SK-N-MC (cell line): ENCODE results near the gene MRAS.

Source experiments
- DNase-seq: peaks from one replicate; pipeline ENCODE4 v3.0.0-alpha.2; 2011; ENCODE audit warnings: low read depth, low spot score
- H3K27ac ChIP-seq: fragments of 200-600 bp; sonication (generic); 2 replicates; pipeline ENCODE4 v1.5.1; 2016; ENCODE audit warnings: mixed run types
- H3K36me3 ChIP-seq: fragments of 200-600 bp; sonication (generic); 2 replicates; pipeline ENCODE4 v1.6.1; 2017; ENCODE audit warnings: antibody characterized with exemption, low read length, mixed read lengths; ENCODE audit not compliant: insufficient read depth
- H3K4me3 ChIP-seq: fragments of 200-600 bp; sonication (generic); 2 replicates; pipeline ENCODE4 v1.5.1; 2016
- H3K9ac ChIP-seq: fragments of 200-600 bp; sonication (generic); 2 replicates; pipeline ENCODE4 v1.8.0; 2017; ENCODE audit warnings: mixed run types, mixed read lengths; ENCODE audit not compliant: insufficient read length
- H3K9me3 ChIP-seq: fragments of 200-600 bp; sonication (generic); 2 replicates; pipeline ENCODE4 v1.6.1; 2017; ENCODE audit warnings: low read depth, mild to moderate bottlenecking, antibody characterized with exemption, low read length, moderate library complexity, mixed read lengths
- EZH2 ChIP-seq: fragments of 200-600 bp; sonication (generic); IDR thresholded peaks from one replicate; pipeline ENCODE4 v1.6.1; 2017; ENCODE audit warnings: antibody characterized with exemption
- FOXP2 ChIP-seq: optimal IDR thresholded peaks from 2 replicates; pipeline ENCODE3; 2011; ENCODE audit warnings: mild to moderate bottlenecking, moderate library complexity; ENCODE audit not compliant: insufficient read depth; ENCODE audit errors: extremely low read length, control extremely low read depth
- POLR2AphosphoS5 ChIP-seq: IDR thresholded peaks from 2 replicates; pipeline ENCODE4 v1.6.1; 2012; ENCODE audit warnings: mild to moderate bottlenecking, low read depth, low read length, borderline replicate concordance

MRAS gene

GRCh38 chr3:138383715-138384465 is 35.5 kb downstream of the MRAS start:
- Histone ChIP-seq H3K9me3 (no peaks in the 10 kb centered on the region), H3K27ac (no peak overlapping the region), H3K36me3 (no peaks in the 10 kb centered on the region), H3K4me3 (no peak overlapping the region), H3K9ac (no peak overlapping the region)
- no peak for DNase-seq
- TF ChIP-seq FOXP2 (no peak), EZH2 (no peak), POLR2AphosphoS5 (no peak)

DNA sequence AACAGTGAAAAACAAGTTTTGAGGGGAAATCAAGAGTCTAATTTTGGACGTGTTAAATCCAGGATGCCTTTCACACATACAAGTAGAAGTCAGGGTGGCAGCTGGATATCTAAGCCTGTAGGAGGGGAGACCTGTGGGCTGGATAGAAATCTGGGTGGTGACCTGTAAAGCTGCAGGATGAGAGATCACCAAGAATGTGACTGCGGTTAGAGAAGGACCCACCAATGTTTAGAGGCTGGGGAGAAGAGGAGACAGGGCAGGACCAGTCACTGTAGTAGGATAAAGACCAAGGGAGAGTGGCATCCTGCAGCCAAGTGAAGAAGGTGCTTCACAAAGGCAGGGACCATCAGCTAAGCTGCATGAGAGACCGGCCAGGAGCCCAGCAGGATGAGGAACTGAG is 36.2 kb downstream of the MRAS start:
- H3K36me3 ChIP-seq, result no peaks in the 10 kb centered on the region
- H3K9me3 ChIP-seq, result no peaks in the 10 kb centered on the region
- H3K4me3 ChIP-seq, result no peak overlapping the region
- no peak for DNase-seq
- H3K27ac ChIP-seq, result no peak overlapping the region
- no peak overlapping the region for H3K9ac ChIP-seq
- TF ChIP-seq EZH2, result no peak
- no peak for TF ChIP-seq FOXP2
- no peak for TF ChIP-seq POLR2AphosphoS5

DNA sequence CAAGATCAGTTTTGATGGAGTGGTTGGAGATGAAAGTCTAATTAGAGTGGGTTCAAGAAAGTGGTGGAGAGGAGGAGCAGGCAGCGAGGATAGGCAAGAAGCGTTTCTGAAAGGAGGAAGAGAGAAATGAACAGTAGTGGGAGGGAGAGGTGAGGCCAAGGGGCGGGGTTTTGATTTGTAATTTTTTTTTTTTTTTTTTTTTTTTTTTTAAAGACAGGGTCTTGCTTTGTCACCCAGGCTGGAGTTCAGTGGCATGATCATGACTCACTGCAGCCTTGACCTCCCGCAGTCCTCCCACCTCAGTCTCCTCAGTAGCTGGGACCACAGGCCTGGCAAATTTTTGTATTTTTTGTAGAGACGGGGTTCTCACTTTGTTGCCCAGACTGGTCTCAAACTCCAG is 36.6 kb downstream of the MRAS start:
- no peak overlapping the region for H3K9ac ChIP-seq
- no peak overlapping the region for H3K27ac ChIP-seq
- DNase-seq, result no peak
- no peaks in the 10 kb centered on the region for H3K9me3 ChIP-seq
- TF ChIP-seq POLR2AphosphoS5, result no peak
- no peak overlapping the region for H3K4me3 ChIP-seq
- no peaks in the 10 kb centered on the region for H3K36me3 ChIP-seq

DNA sequence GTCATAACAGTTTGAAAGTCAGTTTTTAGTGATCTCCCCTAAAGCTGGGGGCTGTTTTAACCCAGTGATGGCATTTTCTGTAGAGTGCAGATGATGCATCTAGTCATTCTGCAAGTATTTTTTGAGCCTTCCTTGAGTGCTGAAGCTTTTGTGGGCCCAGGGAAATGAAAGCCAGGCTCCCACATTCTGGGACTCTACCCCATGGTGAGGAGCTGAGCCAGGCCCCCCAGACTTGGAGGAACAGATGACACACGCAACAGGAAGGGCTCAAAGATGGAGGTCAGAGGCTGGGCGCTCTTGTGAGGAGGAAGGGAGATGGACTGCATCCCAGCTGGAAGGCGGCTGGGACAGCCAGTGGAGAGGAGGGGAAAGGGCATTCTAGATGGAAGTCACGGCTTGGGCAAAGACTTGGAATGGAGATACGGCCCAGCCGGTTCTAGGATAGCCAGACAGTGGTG is 40.8 kb downstream of the MRAS start:
- DNase-seq, result no peak
- H3K27ac ChIP-seq, result no peak overlapping the region
- TF ChIP-seq POLR2AphosphoS5 (no peak), FOXP2 (no peak), EZH2 (no peak)
- no peak overlapping the region for H3K9ac ChIP-seq
- H3K36me3 ChIP-seq, result no peaks in the 10 kb centered on the region
- H3K4me3 ChIP-seq, result no peak overlapping the region
- H3K9me3 ChIP-seq, result no peaks in the 10 kb centered on the region

DNA sequence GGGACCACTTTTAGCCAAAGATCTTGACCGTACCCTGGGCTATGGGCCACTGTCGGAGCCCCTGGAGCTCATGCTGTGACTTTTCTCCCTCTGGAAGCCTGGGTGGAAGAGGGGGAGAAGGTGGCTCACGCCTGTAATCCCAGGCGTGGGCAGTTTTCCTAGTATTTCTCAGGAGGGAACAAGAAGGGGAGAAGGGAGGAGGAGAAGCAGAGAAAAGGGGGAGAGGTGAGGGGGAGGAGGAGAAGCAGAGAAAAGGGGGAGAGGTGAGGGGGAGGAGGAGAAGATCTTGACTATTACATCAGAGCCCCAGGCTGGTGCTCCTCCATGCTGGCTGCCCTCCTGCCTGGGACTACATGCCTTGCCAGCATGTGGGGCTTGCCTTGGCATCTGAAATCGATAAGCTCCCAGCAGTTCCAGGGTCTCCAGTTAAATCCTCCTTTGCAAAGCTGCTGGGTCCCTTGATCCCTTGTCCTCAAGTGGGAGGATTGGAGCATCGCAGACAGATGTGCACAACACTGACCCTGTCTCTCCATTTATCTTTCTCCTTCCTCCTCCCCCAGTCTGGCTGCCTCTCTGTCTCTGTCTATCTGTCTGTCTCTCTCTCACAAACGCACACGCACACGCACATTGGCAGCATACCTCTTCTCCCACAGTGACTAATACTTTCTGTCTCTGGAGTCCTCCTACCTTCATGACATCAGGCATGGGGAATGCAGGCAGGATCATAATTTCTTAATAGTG is 41.6 kb downstream of the MRAS start:
- no peaks in the 10 kb centered on the region for H3K36me3 ChIP-seq
- no peak overlapping the region for H3K27ac ChIP-seq
- DNase-seq, result no peak
- H3K4me3 ChIP-seq, result no peak overlapping the region
- H3K9ac ChIP-seq, result no peak overlapping the region
- no peaks in the 10 kb centered on the region for H3K9me3 ChIP-seq
- TF ChIP-seq EZH2, result no peak
- TF ChIP-seq FOXP2, result no peak
- TF ChIP-seq POLR2AphosphoS5, result no peak

- H3K4me3 ChIP-seq, result no peak overlapping the region
Observed at GRCh38 chr3:138390582-138390932, 42.2 kb downstream of the MRAS start.

GRCh38 chr3:138394156-138394555 is 45.8 kb downstream of the MRAS start:
- Histone ChIP-seq H3K9me3 (no peaks in the 10 kb centered on the region), H3K4me3 (no peak overlapping the region), H3K9ac (no peak overlapping the region), H3K27ac (no peak overlapping the region), H3K36me3 (no peaks in the 10 kb centered on the region)
- no peak for DNase-seq
- TF ChIP-seq EZH2, result no peak
- no peak for TF ChIP-seq FOXP2
- TF ChIP-seq POLR2AphosphoS5, result no peak

More at GRCh38 chr3:138390582-138390932, 42.2 kb downstream of the MRAS start:
- H3K9me3 ChIP-seq, result no peaks in the 10 kb centered on the region
- no peak for TF ChIP-seq FOXP2
- no peak for TF ChIP-seq POLR2AphosphoS5
- TF ChIP-seq EZH2, result no peak
- no peak for DNase-seq
- no peaks in the 10 kb centered on the region for H3K36me3 ChIP-seq
- H3K9ac ChIP-seq, result no peak overlapping the region
- H3K27ac ChIP-seq, result no peak overlapping the region

DNA sequence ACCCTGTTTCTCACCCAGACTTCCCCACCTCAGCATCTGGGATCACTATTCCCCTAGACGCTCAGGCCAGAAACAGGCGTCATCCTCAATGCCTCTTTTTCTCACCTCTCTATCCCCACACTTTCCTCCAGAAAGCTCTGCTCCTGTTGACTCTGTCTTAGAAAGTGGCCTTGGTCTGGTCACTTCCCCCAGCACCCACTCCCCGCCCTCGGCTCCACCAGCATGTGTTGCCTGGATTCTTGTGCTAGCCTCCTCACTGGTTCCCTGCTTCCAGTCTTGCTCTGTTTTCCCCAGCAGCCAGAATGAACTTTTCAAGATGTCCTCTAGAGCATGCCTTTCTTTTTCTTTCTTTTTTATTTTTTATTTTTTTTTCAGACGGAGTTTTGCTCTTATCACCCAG is 46.3 kb downstream of the MRAS start:
- no peak overlapping the region for H3K4me3 ChIP-seq
- no peaks in the 10 kb centered on the region for H3K36me3 ChIP-seq
- DNase-seq, result no peak
- no peak overlapping the region for H3K9ac ChIP-seq
- no peak for TF ChIP-seq FOXP2
- no peak for TF ChIP-seq POLR2AphosphoS5
- no peak for TF ChIP-seq EZH2
- no peaks in the 10 kb centered on the region for H3K9me3 ChIP-seq
- no peak overlapping the region for H3K27ac ChIP-seq
